Measurements from ENCODE around the gene CCDC82.
A peak's percentile ranks its signal among the peaks of the same experiment; 100 is the strongest.

Gene CCDC82

GRCh38 chr11:96314326-96315020 is 75.2 kb downstream of the CCDC82 start:
- Histone ChIP-seq H3K4me1 (ENCODE audit: control insufficient read depth, low read depth, low read length) (peaks cover 24% of the 10 kb centered on the region), H3K27ac (ENCODE audit: low read length) (no peak overlapping the region), H3K4me3 (ENCODE audit: low read length) (no peak overlapping the region), H3K27me3 (ENCODE audit: control insufficient read depth, insufficient read depth, low read length) (no peaks in the 10 kb centered on the region), H3K9me3 (ENCODE audit: control insufficient read depth, low read depth, low read length) (no peaks in the 10 kb centered on the region), H3K36me3 (ENCODE audit: control insufficient read depth, low read depth, low read length) (no peaks in the 10 kb centered on the region), H3K9ac (ENCODE audit: low read length) (no peak overlapping the region)

- H3K9me3 ChIP-seq (ENCODE audit: control insufficient read depth, low read depth, low read length), result no peaks in the 10 kb centered on the region
- no peaks in the 10 kb centered on the region for H3K36me3 ChIP-seq (ENCODE audit: control insufficient read depth, low read depth, low read length)
- no peaks in the 10 kb centered on the region for H3K27me3 ChIP-seq (ENCODE audit: control insufficient read depth, insufficient read depth, low read length)
- no peak overlapping the region for H3K9ac ChIP-seq (ENCODE audit: low read length)
- no peak overlapping the region for H3K27ac ChIP-seq (ENCODE audit: low read length)
- H3K4me3 ChIP-seq (ENCODE audit: low read length), result no peak overlapping the region
- peaks cover 29% of the 10 kb centered on the region for H3K4me1 ChIP-seq (ENCODE audit: control insufficient read depth, low read depth, low read length)
These were observed 76.5 kb downstream of the CCDC82 start for GRCh38 chr11:96313163-96313562.

- H3K36me3 ChIP-seq (ENCODE audit: control insufficient read depth, low read depth, low read length), result no peaks in the 10 kb centered on the region
- no peak overlapping the region for H3K9ac ChIP-seq (ENCODE audit: low read length)
- H3K4me1 ChIP-seq (ENCODE audit: control insufficient read depth, low read depth, low read length), result peaks cover 38% of the 10 kb centered on the region
- no peak overlapping the region for H3K27ac ChIP-seq (ENCODE audit: low read length)
- H3K27me3 ChIP-seq (ENCODE audit: control insufficient read depth, insufficient read depth, low read length), result no peaks in the 10 kb centered on the region
- H3K4me3 ChIP-seq (ENCODE audit: low read length), result no peak overlapping the region
- no peaks in the 10 kb centered on the region for H3K9me3 ChIP-seq (ENCODE audit: control insufficient read depth, low read depth, low read length)
These were observed 78.6 kb downstream of the CCDC82 start for GRCh38 chr11:96311120-96311568.

GRCh38 chr11:96310236-96310635 is 79.5 kb downstream of the CCDC82 start:
- Histone ChIP-seq H3K27me3 (ENCODE audit: control insufficient read depth, insufficient read depth, low read length) (no peaks in the 10 kb centered on the region), H3K4me3 (ENCODE audit: low read length) (no peak overlapping the region), H3K36me3 (ENCODE audit: control insufficient read depth, low read depth, low read length) (no peaks in the 10 kb centered on the region), H3K9ac (ENCODE audit: low read length) (no peak overlapping the region), H3K27ac (ENCODE audit: low read length) (no peak overlapping the region), H3K9me3 (ENCODE audit: control insufficient read depth, low read depth, low read length) (no peaks in the 10 kb centered on the region), H3K4me1 (ENCODE audit: control insufficient read depth, low read depth, low read length) (peaks cover 39% of the 10 kb centered on the region)

- H3K4me3 ChIP-seq (ENCODE audit: low read length), result no peak overlapping the region
- no peaks in the 10 kb centered on the region for H3K9me3 ChIP-seq (ENCODE audit: control insufficient read depth, low read depth, low read length)
- H3K27me3 ChIP-seq (ENCODE audit: control insufficient read depth, insufficient read depth, low read length), result no peaks in the 10 kb centered on the region
- H3K36me3 ChIP-seq (ENCODE audit: control insufficient read depth, low read depth, low read length), result no peaks in the 10 kb centered on the region
- H3K4me1 ChIP-seq (ENCODE audit: control insufficient read depth, low read depth, low read length), result peaks cover 39% of the 10 kb centered on the region
- H3K9ac ChIP-seq (ENCODE audit: low read length), result no peak overlapping the region
- no peak overlapping the region for H3K27ac ChIP-seq (ENCODE audit: low read length)
These were observed 80.1 kb downstream of the CCDC82 start for GRCh38 chr11:96309643-96310017.

- no peak overlapping the region for H3K4me3 ChIP-seq (ENCODE audit: low read length)
- no peaks in the 10 kb centered on the region for H3K27me3 ChIP-seq (ENCODE audit: control insufficient read depth, insufficient read depth, low read length)
- H3K9ac ChIP-seq (ENCODE audit: low read length), result no peak overlapping the region
- no peaks in the 10 kb centered on the region for H3K9me3 ChIP-seq (ENCODE audit: control insufficient read depth, low read depth, low read length)
- H3K36me3 ChIP-seq (ENCODE audit: control insufficient read depth, low read depth, low read length), result no peaks in the 10 kb centered on the region
- H3K4me1 ChIP-seq (ENCODE audit: control insufficient read depth, low read depth, low read length), result peaks cover 39% of the 10 kb centered on the region
- no peak overlapping the region for H3K27ac ChIP-seq (ENCODE audit: low read length)
These were observed 80.6 kb downstream of the CCDC82 start for GRCh38 chr11:96309016-96309642.

- no peaks in the 10 kb centered on the region for H3K9me3 ChIP-seq (ENCODE audit: control insufficient read depth, low read depth, low read length)
- H3K4me1 ChIP-seq (ENCODE audit: control insufficient read depth, low read depth, low read length), result peaks cover 26% of the 10 kb centered on the region
- peak overlapping the region; percentile 21 for H3K9ac ChIP-seq (ENCODE audit: low read length)
- H3K27me3 ChIP-seq (ENCODE audit: control insufficient read depth, insufficient read depth, low read length), result no peaks in the 10 kb centered on the region
- no peaks in the 10 kb centered on the region for H3K36me3 ChIP-seq (ENCODE audit: control insufficient read depth, low read depth, low read length)
- peak overlapping the region; percentile 39 for H3K4me3 ChIP-seq (ENCODE audit: low read length)
- H3K27ac ChIP-seq (ENCODE audit: low read length), result peak overlapping the region; percentile 51
These were observed 82.0 kb downstream of the CCDC82 start for GRCh38 chr11:96307776-96308140.

GRCh38 chr11:96306933-96307775 is 82.6 kb downstream of the CCDC82 start:
- peak overlapping the region; percentile 21 for H3K9ac ChIP-seq (ENCODE audit: low read length)
- peaks cover 26% of the 10 kb centered on the region for H3K4me1 ChIP-seq (ENCODE audit: control insufficient read depth, low read depth, low read length)
- no peaks in the 10 kb centered on the region for H3K36me3 ChIP-seq (ENCODE audit: control insufficient read depth, low read depth, low read length)
- H3K4me3 ChIP-seq (ENCODE audit: low read length), result peak overlapping the region; percentile 39
- no peaks in the 10 kb centered on the region for H3K27me3 ChIP-seq (ENCODE audit: control insufficient read depth, insufficient read depth, low read length)
- no peaks in the 10 kb centered on the region for H3K9me3 ChIP-seq (ENCODE audit: control insufficient read depth, low read depth, low read length)
- H3K27ac ChIP-seq (ENCODE audit: low read length), result peak overlapping the region; percentile 51

- no peak overlapping the region for H3K4me3 ChIP-seq (ENCODE audit: low read length)
- peaks cover 26% of the 10 kb centered on the region for H3K4me1 ChIP-seq (ENCODE audit: control insufficient read depth, low read depth, low read length)
- no peaks in the 10 kb centered on the region for H3K9me3 ChIP-seq (ENCODE audit: control insufficient read depth, low read depth, low read length)
- no peaks in the 10 kb centered on the region for H3K36me3 ChIP-seq (ENCODE audit: control insufficient read depth, low read depth, low read length)
- H3K27me3 ChIP-seq (ENCODE audit: control insufficient read depth, insufficient read depth, low read length), result no peaks in the 10 kb centered on the region
- no peak overlapping the region for H3K9ac ChIP-seq (ENCODE audit: low read length)
- no peak overlapping the region for H3K27ac ChIP-seq (ENCODE audit: low read length)
These were observed 83.1 kb downstream of the CCDC82 start for GRCh38 chr11:96306600-96306932.

GRCh38 chr11:96306071-96306470 is 83.6 kb downstream of the CCDC82 start:
- H3K27ac ChIP-seq (ENCODE audit: low read length), result no peak overlapping the region
- H3K4me1 ChIP-seq (ENCODE audit: control insufficient read depth, low read depth, low read length), result peaks cover 26% of the 10 kb centered on the region
- H3K36me3 ChIP-seq (ENCODE audit: control insufficient read depth, low read depth, low read length), result no peaks in the 10 kb centered on the region
- H3K9ac ChIP-seq (ENCODE audit: low read length), result no peak overlapping the region
- H3K4me3 ChIP-seq (ENCODE audit: low read length), result no peak overlapping the region
- H3K27me3 ChIP-seq (ENCODE audit: control insufficient read depth, insufficient read depth, low read length), result no peaks in the 10 kb centered on the region
- no peaks in the 10 kb centered on the region for H3K9me3 ChIP-seq (ENCODE audit: control insufficient read depth, low read depth, low read length)

- Histone ChIP-seq H3K27me3 (ENCODE audit: control insufficient read depth, insufficient read depth, low read length) (no peaks in the 10 kb centered on the region), H3K27ac (ENCODE audit: low read length) (no peak overlapping the region), H3K4me1 (ENCODE audit: control insufficient read depth, low read depth, low read length) (peaks cover 21% of the 10 kb centered on the region), H3K9ac (ENCODE audit: low read length) (no peak overlapping the region), H3K36me3 (ENCODE audit: control insufficient read depth, low read depth, low read length) (no peaks in the 10 kb centered on the region), H3K4me3 (ENCODE audit: low read length) (no peak overlapping the region), H3K9me3 (ENCODE audit: control insufficient read depth, low read depth, low read length) (no peaks in the 10 kb centered on the region)
These were observed 85.7 kb downstream of the CCDC82 start for GRCh38 chr11:96303980-96304379.
